ENCODE results near the gene ZNF774. TPM values are rescaled to one million over a fixed set of nuclear protein-coding genes. Genes with fewer than 3 reads are reported as not detected.

Gene ZNF774
- total and polyA plus RNA-seq, 10 of the 15 experiments (the other 5 are each of a cell fraction or from before 2014, with no cell fraction given): 0.35 to 2.5 (median 1.7) TPM

GRCh38 chr15:90322538-90322937 is 29.5 kb upstream of the ZNF774 start:
- BruUV-seq (replicated peaks): no TSS peak
- no peaks in the 10 kb centered on the region for H3K36me3 ChIP-seq (ENCODE audit: control insufficient read depth in 2 of 2, insufficient read depth in 2 of 2, low read length in 1 of 2)
- POLR2A ChIA-PET: interaction anchor here (0.7 kb wide), 2 partner anchors 61 to 510 kb away, joined by 3 read pairs; no protein-coding TSS in a partner anchor
- intact Hi-C loops (cut with micrococcal nuclease; ENCODE audit: unreplicated experiment): loop anchor here (5.0 to 10.0 kb wide), 3 partner anchors 100 to 372 kb away; no protein-coding TSS in a partner anchor
- no peaks in the 10 kb centered on the region for H3K9me3 ChIP-seq (replicated peaks; ENCODE audit: control insufficient read depth, insufficient read depth, low read length)
- ATAC-seq (no peak), FAIRE-seq (no peak), DNase-seq (ENCODE audit: low read depth, low spot score) (no peak)
- SMC1A ChIA-PET (ENCODE audit: uncharacterized antibody, unreplicated experiment): interaction anchor here (0.6 to 8.4 kb wide), 6 partner anchors 16 to 563 kb away, joined by 3 to 107 read pairs (median 16); no protein-coding TSS in a partner anchor
- 93% methylated on average over 4 of the region's 4 CpGs for WGBS (ENCODE audit: insufficient coverage, insufficient replicate concordance, low lambda C conversion rate, missing lambda C conversion rate)
- no peaks in the 10 kb centered on the region for H4K20me1 ChIP-seq (ENCODE audit: control insufficient read depth, insufficient read depth)
- no peak overlapping the region for H3K9ac ChIP-seq (ENCODE audit: control insufficient read depth, insufficient read depth, low read length)
- H3K4me3 ChIP-seq: no peak overlapping the region
- no peak overlapping the region for H3K4me2 ChIP-seq (ENCODE audit: control insufficient read depth, insufficient read depth)
- no peak overlapping the region for H2AFZ ChIP-seq (ENCODE audit: control insufficient read depth, low read depth, low read length)
- CTCF ChIA-PET: interaction anchor here (3.3 to 7.7 kb wide), 2 partner anchors 18 to 160 kb away, joined by 19 to 142 read pairs; no protein-coding TSS in a partner anchor
- H3K4me1 ChIP-seq (ENCODE audit: control insufficient read depth, insufficient read depth, low read length): no peaks in the 10 kb centered on the region
- H3K79me2 ChIP-seq (ENCODE audit: control insufficient read depth, insufficient read depth, low read length): no peaks in the 10 kb centered on the region
- no peaks in the 10 kb centered on the region for H3K27me3 ChIP-seq (replicated peaks in 1 of 2; ENCODE audit: control insufficient read depth in 2 of 2, insufficient read depth in 2 of 2, low read length in 1 of 2)
- H3K27ac ChIP-seq (ENCODE audit: control insufficient read depth, insufficient read depth): no peak overlapping the region
- RAD21 ChIA-PET (ENCODE audit: unreplicated experiment): interaction anchor here (1.2 to 4.3 kb wide), 2 partner anchors 11 to 158 kb away, joined by 3 to 59 read pairs; no protein-coding TSS in a partner anchor
- in situ Hi-C loops (cut with MboI): loop anchor here (5.0 kb wide), 1 partner anchor 565 kb away; no protein-coding TSS in a partner anchor
- TF ChIP-seq, protein P1, sequence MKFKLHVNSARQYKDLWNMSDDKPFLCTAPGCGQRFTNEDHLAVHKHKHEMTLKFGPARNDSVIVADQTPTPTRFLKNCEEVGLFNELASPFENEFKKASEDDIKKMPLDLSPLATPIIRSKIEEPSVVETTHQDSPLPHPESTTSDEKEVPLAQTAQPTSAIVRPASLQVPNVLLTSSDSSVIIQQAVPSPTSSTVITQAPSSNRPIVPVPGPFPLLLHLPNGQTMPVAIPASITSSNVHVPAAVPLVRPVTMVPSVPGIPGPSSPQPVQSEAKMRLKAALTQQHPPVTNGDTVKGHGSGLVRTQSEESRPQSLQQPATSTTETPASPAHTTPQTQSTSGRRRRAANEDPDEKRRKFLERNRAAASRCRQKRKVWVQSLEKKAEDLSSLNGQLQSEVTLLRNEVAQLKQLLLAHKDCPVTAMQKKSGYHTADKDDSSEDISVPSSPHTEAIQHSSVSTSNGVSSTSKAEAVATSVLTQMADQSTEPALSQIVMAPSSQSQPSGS (IDR thresholded peaks at IDR 0.05; ENCODE audit: low read length): no peak
- TF ChIP-seq CTCF (IDR thresholded peaks at IDR 0.05 in 2 of 3, conservative IDR thresholded peaks at IDR 0.05 in 1 of 3; ENCODE audit: control insufficient read depth in 2 of 3, extremely low read depth in 1 of 3, insufficient read depth in 1 of 3, low read depth in 3 of 3, low read length in 3 of 3): no peak
- no peak for TF ChIP-seq SUZ12 (IDR thresholded peaks at IDR 0.05; ENCODE audit: unreplicated experiment)
- no peak for TF ChIP-seq CBX3 (IDR thresholded peaks at IDR 0.05; ENCODE audit: borderline replicate concordance, low read depth)
- no peak for TF ChIP-seq REST (IDR thresholded peaks at IDR 0.05; ENCODE audit: low read depth, low read length)
- no peak for TF ChIP-seq YY1 (IDR thresholded peaks at IDR 0.05; ENCODE audit: low read depth, low read length)
